OCI-LY1 (cell line): Measurements from ENCODE around the gene PPP1R12A.

Experiments
- H2AFZ ChIP-seq: fragments of 200-600 bp; sonication (generic), shearing (Covaris generic); 2 replicates; pipeline ENCODE4 v1.6.0; 2014; ENCODE audit warnings: antibody characterized with exemption, mild to moderate bottlenecking, low read length
- H3F3A ChIP-seq: fragments of 200-600 bp; sonication (generic), shearing (Covaris generic); 2 replicates; pipeline ENCODE4 v1.6.0; 2014; ENCODE audit warnings: mild to moderate bottlenecking, antibody characterized with exemption, low read length, moderate library complexity; ENCODE audit not compliant: insufficient read depth
- H3K27ac ChIP-seq: fragments of 200-600 bp; sonication (generic); 2 replicates; pipeline ENCODE4 v1.5.1; 2014; ENCODE audit warnings: low read length, mixed run types, mild to moderate bottlenecking, low read depth; ENCODE audit not compliant: poor library complexity, severe bottlenecking
- H3K27me3 ChIP-seq: fragments of 200-600 bp; sonication (generic); 2 replicates; pipeline ENCODE4 v1.6.0; 2014; ENCODE audit warnings: antibody characterized with exemption, mild to moderate bottlenecking, low read length, moderate library complexity; ENCODE audit not compliant: insufficient read depth
- H3K36me3 ChIP-seq: fragments of 200-600 bp; sonication (generic); 2 replicates; pipeline ENCODE4 v1.6.1; 2014; ENCODE audit warnings: mild to moderate bottlenecking, antibody characterized with exemption, low read length, moderate library complexity, mixed read lengths; ENCODE audit not compliant: insufficient read depth
- H3K4me1 ChIP-seq: fragments of 200-600 bp; sonication (generic); 2 replicates; pipeline ENCODE4 v1.5.1; 2014; ENCODE audit warnings: mild to moderate bottlenecking, low read length, moderate library complexity; ENCODE audit not compliant: insufficient read depth, severe bottlenecking
- H3K4me2 ChIP-seq: fragments of 200-600 bp; sonication (generic), shearing (Covaris generic); 2 replicates; pipeline ENCODE4 v1.6.1; 2014; ENCODE audit warnings: low read length
- H3K4me3 ChIP-seq: fragments of 200-600 bp; sonication (generic); 2 replicates; pipeline ENCODE4 v1.5.1; 2014; ENCODE audit warnings: low read length, low read depth, mild to moderate bottlenecking, mixed read lengths; ENCODE audit not compliant: poor library complexity, severe bottlenecking
- H3K79me2 ChIP-seq: fragments of 200-600 bp; shearing (Covaris generic); 2 replicates; pipeline ENCODE4 v1.6.1; 2016; ENCODE audit warnings: mixed run types, low read length, mixed read lengths; ENCODE audit not compliant: insufficient read depth
- H3K9ac ChIP-seq: fragments of 200-600 bp; sonication (generic), shearing (Covaris generic); 2 replicates; pipeline ENCODE4 v1.6.1; 2014; ENCODE audit warnings: mild to moderate bottlenecking, low read length, mixed read lengths
- H3K9me2 ChIP-seq: fragments of 200-600 bp; sonication (generic), shearing (Covaris generic); 2 replicates; pipeline ENCODE4 v1.6.1; 2014; ENCODE audit warnings: low read depth, mild to moderate bottlenecking, low read length, mixed read lengths
- H3K9me3 ChIP-seq: fragments of 200-600 bp; shearing (Covaris generic); 2 replicates; pipeline ENCODE4 v1.6.1; 2014; ENCODE audit warnings: low read length, mixed read lengths
- H4K20me1 ChIP-seq: fragments of 200-600 bp; sonication (generic), shearing (Covaris generic); 2 replicates; pipeline ENCODE4 v1.6.0; 2016; ENCODE audit warnings: mild to moderate bottlenecking, low read length; ENCODE audit not compliant: insufficient read depth
- EZH2 ChIP-seq: fragments of 200-600 bp; sonication (generic), shearing (Covaris generic); IDR thresholded peaks from 2 replicates; pipeline ENCODE4 v1.8.0; 2017; ENCODE audit warnings: borderline replicate concordance, mixed run types, mild to moderate bottlenecking, antibody characterized with exemption, low read length, moderate library complexity, mixed read lengths
- TF ChIP-seq, protein P1 (sequence below): fragments of 200-600 bp; sonication (generic), shearing (Covaris generic); IDR thresholded peaks from 2 replicates; pipeline ENCODE4 v1.5.1; 2017; ENCODE audit warnings: mild to moderate bottlenecking, antibody characterized with exemption, low read length, moderate library complexity, mixed read lengths

Gene PPP1R12A

DNA sequence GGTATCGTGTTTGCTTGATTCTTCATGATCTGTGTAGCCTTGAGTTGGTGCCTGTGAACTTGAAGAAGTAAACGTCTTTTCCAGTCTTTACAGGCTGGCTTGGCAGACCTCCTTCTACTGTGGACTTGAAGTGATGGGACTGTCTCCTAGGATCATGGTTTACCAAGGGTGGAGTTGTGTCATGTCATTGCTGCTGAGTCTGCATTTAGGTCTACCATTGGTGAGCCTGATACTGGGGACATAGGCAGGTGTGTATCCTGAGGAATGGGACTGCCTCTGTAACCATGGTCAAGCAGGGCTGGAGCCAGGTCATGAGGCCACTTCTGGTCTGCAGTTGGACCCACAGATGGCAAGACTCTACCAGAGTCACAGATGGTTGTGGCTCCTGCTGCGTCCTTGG is 20.7 kb upstream of the PPP1R12A start:
- no peaks in the 10 kb centered on the region for H3K79me2 ChIP-seq
- no peaks in the 10 kb centered on the region for H4K20me1 ChIP-seq
- H3K4me1 ChIP-seq, result no peaks in the 10 kb centered on the region
- no peaks in the 10 kb centered on the region for H3K27me3 ChIP-seq
- H3K9me2 ChIP-seq, result no peaks in the 10 kb centered on the region
- no peak overlapping the region for H3K27ac ChIP-seq
- H3K4me3 ChIP-seq, result no peak overlapping the region
- H2AFZ ChIP-seq, result no peak overlapping the region
- H3K9me3 ChIP-seq, result no peaks in the 10 kb centered on the region
- no peak overlapping the region for H3K9ac ChIP-seq
- no peaks in the 10 kb centered on the region for H3F3A ChIP-seq
- TF ChIP-seq, protein P1, sequence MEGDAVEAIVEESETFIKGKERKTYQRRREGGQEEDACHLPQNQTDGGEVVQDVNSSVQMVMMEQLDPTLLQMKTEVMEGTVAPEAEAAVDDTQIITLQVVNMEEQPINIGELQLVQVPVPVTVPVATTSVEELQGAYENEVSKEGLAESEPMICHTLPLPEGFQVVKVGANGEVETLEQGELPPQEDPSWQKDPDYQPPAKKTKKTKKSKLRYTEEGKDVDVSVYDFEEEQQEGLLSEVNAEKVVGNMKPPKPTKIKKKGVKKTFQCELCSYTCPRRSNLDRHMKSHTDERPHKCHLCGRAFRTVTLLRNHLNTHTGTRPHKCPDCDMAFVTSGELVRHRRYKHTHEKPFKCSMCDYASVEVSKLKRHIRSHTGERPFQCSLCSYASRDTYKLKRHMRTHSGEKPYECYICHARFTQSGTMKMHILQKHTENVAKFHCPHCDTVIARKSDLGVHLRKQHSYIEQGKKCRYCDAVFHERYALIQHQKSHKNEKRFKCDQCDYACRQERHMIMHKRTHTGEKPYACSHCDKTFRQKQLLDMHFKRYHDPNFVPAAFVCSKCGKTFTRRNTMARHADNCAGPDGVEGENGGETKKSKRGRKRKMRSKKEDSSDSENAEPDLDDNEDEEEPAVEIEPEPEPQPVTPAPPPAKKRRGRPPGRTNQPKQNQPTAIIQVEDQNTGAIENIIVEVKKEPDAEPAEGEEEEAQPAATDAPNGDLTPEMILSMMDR, result no peak
- no peak overlapping the region for H3K4me2 ChIP-seq
- H3K36me3 ChIP-seq, result no peaks in the 10 kb centered on the region

DNA sequence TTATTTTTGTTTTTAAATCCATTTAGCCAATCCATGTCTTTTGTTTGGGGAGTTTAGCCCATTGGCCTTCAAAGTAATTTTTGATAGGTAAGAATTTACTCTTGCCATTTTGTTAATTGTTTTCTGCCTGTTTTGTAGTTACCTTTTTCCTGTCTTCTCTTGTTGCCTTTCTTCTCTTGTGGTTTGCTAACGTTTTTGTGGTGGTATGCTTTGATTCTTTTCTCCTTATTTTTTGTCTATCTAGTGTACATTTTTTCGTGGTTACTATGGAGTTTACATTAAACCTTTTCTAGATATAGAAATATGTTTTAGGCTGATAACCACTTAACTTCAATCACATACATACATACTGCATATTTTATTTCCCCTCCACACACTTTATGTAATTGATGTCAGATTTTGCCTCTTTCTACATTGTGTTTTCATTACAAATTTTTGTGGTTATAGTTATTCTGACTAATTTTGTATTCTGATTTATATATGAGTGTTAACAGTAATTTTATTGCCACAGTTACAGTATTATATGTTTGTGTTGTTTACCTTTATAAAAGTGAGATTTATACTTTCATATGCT is 19.2 kb upstream of the PPP1R12A start:
- Histone ChIP-seq H3K27ac (no peak overlapping the region), H3K9ac (no peak overlapping the region), H3F3A (no peaks in the 10 kb centered on the region), H4K20me1 (no peaks in the 10 kb centered on the region), H3K27me3 (no peaks in the 10 kb centered on the region), H3K4me3 (no peak overlapping the region), H3K79me2 (no peaks in the 10 kb centered on the region), H3K9me3 (no peaks in the 10 kb centered on the region), H2AFZ (no peak overlapping the region), H3K4me2 (no peak overlapping the region), H3K4me1 (no peaks in the 10 kb centered on the region), H3K9me2 (no peaks in the 10 kb centered on the region), H3K36me3 (no peaks in the 10 kb centered on the region)
- TF ChIP-seq, protein P1, result no peak
- TF ChIP-seq EZH2, result no peak

DNA sequence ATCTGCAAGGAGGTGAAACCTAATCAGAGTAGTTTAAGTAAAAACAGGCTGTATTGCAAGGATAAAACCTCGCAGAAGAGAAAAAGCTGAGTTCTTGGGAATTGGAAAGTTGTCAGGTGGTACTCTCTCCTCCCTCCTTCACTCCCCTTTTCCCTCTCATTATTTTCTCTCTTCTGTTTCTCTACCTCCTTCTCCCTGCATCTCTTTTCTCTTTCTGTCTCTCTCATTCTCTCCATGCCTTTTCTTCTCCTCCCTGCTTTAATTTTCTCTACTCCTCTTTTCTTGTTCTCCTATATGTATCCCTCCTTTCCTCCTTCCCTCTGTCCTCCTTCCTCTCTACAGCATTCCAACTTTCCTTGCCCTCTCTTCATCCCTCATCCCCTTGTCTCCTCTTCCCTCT is 14.2 kb upstream of the PPP1R12A start:
- Histone ChIP-seq H3K4me2 (no peak overlapping the region), H3K9me2 (no peaks in the 10 kb centered on the region), H3K36me3 (no peaks in the 10 kb centered on the region), H3K79me2 (no peaks in the 10 kb centered on the region), H3F3A (no peaks in the 10 kb centered on the region), H3K27ac (no peak overlapping the region), H4K20me1 (no peaks in the 10 kb centered on the region), H3K27me3 (no peaks in the 10 kb centered on the region), H2AFZ (no peak overlapping the region), H3K9me3 (no peaks in the 10 kb centered on the region), H3K4me1 (no peaks in the 10 kb centered on the region), H3K4me3 (no peak overlapping the region), H3K9ac (no peak overlapping the region)
- no peak for TF ChIP-seq EZH2
- TF ChIP-seq, protein P1, result no peak
